Fibroblast of mammary gland (primary cell): ENCODE results near the gene PTPRN2.

Source experiments
- DNase-seq: peaks from one replicate; pipeline ENCODE4 v3.0.0-alpha.2; 2010; ENCODE audit warnings: low read depth
- H3K4me3 ChIP-seq: 2 replicates; pipeline ENCODE4 v1.5.1; 2011; ENCODE audit warnings: low read depth, mild to moderate bottlenecking, low read length, moderate library complexity; ENCODE audit not compliant: control insufficient read depth
- CTCF ChIP-seq: conservative IDR thresholded peaks from 2 replicates; pipeline ENCODE4 v1.5.1; 2011; ENCODE audit warnings: low read depth, low read length, inconsistent platforms; ENCODE audit not compliant: control insufficient read depth, insufficient read depth

The PTPRN2 gene

GRCh38 chr7:158008267-158008666 is 579.4 kb downstream of the PTPRN2 start:
- no peak for DNase-seq
- no peak for TF ChIP-seq CTCF
- H3K4me3 ChIP-seq: no peak overlapping the region

- no peak for DNase-seq
- no peak for TF ChIP-seq CTCF
- H3K4me3 ChIP-seq: no peak overlapping the region
Measured at GRCh38 chr7:158007697-158008257, 579.8 kb downstream of the PTPRN2 start.

- DNase-seq: no peak
- no peak for TF ChIP-seq CTCF
- H3K4me3 ChIP-seq: no peak overlapping the region
Measured at GRCh38 chr7:158006841-158007696, 580.6 kb downstream of the PTPRN2 start.

- no peak for DNase-seq
- TF ChIP-seq CTCF: no peak
Measured at GRCh38 chr7:158005531-158005930, 582.1 kb downstream of the PTPRN2 start.

GRCh38 chr7:158004123-158004490 is 583.5 kb downstream of the PTPRN2 start:
- no peak for DNase-seq
- TF ChIP-seq CTCF: no peak
- H3K4me3 ChIP-seq: no peak overlapping the region

More at GRCh38 chr7:158005531-158005930, 582.1 kb downstream of the PTPRN2 start:
- no peak overlapping the region for H3K4me3 ChIP-seq

GRCh38 chr7:158003441-158004122 is 584.0 kb downstream of the PTPRN2 start:
- no peak for TF ChIP-seq CTCF
- DNase-seq: no peak
- H3K4me3 ChIP-seq: no peak overlapping the region
